C4-2B (cell line): ENCODE results near the gene TCEA2.

Experiments used
- H3K27ac ChIP-seq: fragments of 450-650 bp; 2 replicates; pipeline ENCODE4 v1.5.1; 2017
- CTCF ChIP-seq: fragments of 450-650 bp; conservative IDR thresholded peaks from 2 replicates; pipeline ENCODE4 v1.5.1; 2017; ENCODE audit warnings: mild to moderate bottlenecking
- ZFX ChIP-seq: fragments of 450-650 bp; IDR thresholded peaks from 2 replicates; pipeline ENCODE4 v1.6.1; 2017

TCEA2 gene

GRCh38 chr20:64065974-64066343 lies 3.0 kb downstream of the TCEA2 start:
- TF ChIP-seq CTCF (no peak), ZFX (no peak)
- no peak overlapping the region for H3K27ac ChIP-seq

- TF ChIP-seq ZFX (no peak), CTCF (no peak)
- H3K27ac ChIP-seq = no peak overlapping the region
Measured at GRCh38 chr20:64067005-64067632, 4.1 kb downstream of the TCEA2 start.

GRCh38 chr20:64067733-64068307 lies 4.8 kb downstream of the TCEA2 start:
- TF ChIP-seq ZFX = no peak
- no peak for TF ChIP-seq CTCF
- no peak overlapping the region for H3K27ac ChIP-seq

GRCh38 chr20:64068386-64069208 lies 5.6 kb downstream of the TCEA2 start:
- TF ChIP-seq CTCF (no peak), ZFX (no peak)
- H3K27ac ChIP-seq = no peak overlapping the region

- no peak for TF ChIP-seq ZFX
- no peak for TF ChIP-seq CTCF
Measured at GRCh38 chr20:64069209-64069613, 6.2 kb downstream of the TCEA2 start.

GRCh38 chr20:64069614-64070243 lies 6.7 kb downstream of the TCEA2 start:
- H3K27ac ChIP-seq = no peak overlapping the region
- no peak for TF ChIP-seq ZFX
- peak; percentile 90 for TF ChIP-seq CTCF

More at GRCh38 chr20:64069209-64069613, 6.2 kb downstream of the TCEA2 start:
- H3K27ac ChIP-seq = no peak overlapping the region
